ENCODE measurements around the gene ZNF790. TPM values are rescaled to one million over a fixed set of nuclear protein-coding genes. Genes with fewer than 3 reads are reported as not detected.

Gene ZNF790
- total and polyA plus RNA-seq, 3 experiments from 2014 or later: 6.4 to 7.0 (median 6.8) TPM

Other genes starting within 250 kb of the ZNF790 start
- 10 to 100 TPM in 1 of 2 experiments, 1 to 10 TPM in 1; 10.0 to 10.3 TPM for gene ZNF382, start 233.1 kb downstream of the ZNF790 start, total RNA-seq
- gene ZNF382, start 233.1 kb downstream of the ZNF790 start, polyA plus RNA-seq: 7.7 TPM
- gene ZNF461, start 171.6 kb downstream of the ZNF790 start, total RNA-seq: 1 to 10 TPM; 6.9 to 8.1 TPM
- 4.9 TPM for gene ZNF461, start 171.6 kb downstream of the ZNF790 start, polyA plus RNA-seq
- gene ZNF567, start 150.8 kb downstream of the ZNF790 start, total RNA-seq: 1 to 10 TPM; 7.2 to 9.4 TPM
- gene ZNF567, start 150.8 kb downstream of the ZNF790 start, polyA plus RNA-seq: 14.7 TPM
- gene ZNF850, start 65.6 kb downstream of the ZNF790 start, total RNA-seq: 1 to 10 TPM; 6.1 to 6.9 TPM
- gene ZNF850, start 65.6 kb downstream of the ZNF790 start, polyA plus RNA-seq: 0.76 TPM
- 1 to 10 TPM; 3.9 to 4.9 TPM for gene ZNF345, start 12.5 kb upstream of the ZNF790 start, total RNA-seq
- gene ZNF345, start 12.5 kb upstream of the ZNF790 start, polyA plus RNA-seq: 5.2 TPM
- gene ZNF829, start 77.9 kb upstream of the ZNF790 start, total RNA-seq: 1 to 10 TPM; 5.9 to 7.7 TPM
- gene ZNF829, start 77.9 kb upstream of the ZNF790 start, polyA plus RNA-seq: 4.9 TPM
- gene ZNF568, start 77.9 kb upstream of the ZNF790 start, total RNA-seq: 10 to 100 TPM in 1 of 2 experiments, 1 to 10 TPM in 1; 8.7 to 10.4 TPM
- gene ZNF568, start 77.9 kb upstream of the ZNF790 start, polyA plus RNA-seq: 10.9 TPM
- 10 to 100 TPM; 15.6 to 19.2 TPM for gene ZNF420, start 240.0 kb upstream of the ZNF790 start, total RNA-seq
- 24.7 TPM for gene ZNF420, start 240.0 kb upstream of the ZNF790 start, polyA plus RNA-seq